ENCODE results near the gene CALD1.

CALD1 gene

DNA sequence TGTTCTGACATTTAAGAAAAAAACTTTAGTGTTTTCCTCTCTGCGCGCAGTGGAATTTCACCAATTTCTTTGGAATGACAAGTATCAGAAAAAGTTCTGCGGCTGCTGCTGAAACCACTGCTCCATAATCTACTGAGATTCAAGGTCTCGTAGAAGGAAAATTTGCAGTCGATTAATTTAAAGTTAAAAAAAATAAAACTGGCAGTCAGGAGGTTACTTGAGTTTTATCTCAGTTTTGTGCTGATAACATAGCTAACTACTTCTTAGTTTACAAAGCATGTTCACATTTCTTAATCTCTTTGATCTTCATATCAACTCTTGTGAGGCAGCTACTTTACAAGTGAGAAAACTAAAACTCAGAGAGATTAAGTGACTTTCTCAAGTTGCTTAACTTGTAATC is 18.2 kb upstream of the CALD1 start:
- TF ChIP-seq, protein P1, sequence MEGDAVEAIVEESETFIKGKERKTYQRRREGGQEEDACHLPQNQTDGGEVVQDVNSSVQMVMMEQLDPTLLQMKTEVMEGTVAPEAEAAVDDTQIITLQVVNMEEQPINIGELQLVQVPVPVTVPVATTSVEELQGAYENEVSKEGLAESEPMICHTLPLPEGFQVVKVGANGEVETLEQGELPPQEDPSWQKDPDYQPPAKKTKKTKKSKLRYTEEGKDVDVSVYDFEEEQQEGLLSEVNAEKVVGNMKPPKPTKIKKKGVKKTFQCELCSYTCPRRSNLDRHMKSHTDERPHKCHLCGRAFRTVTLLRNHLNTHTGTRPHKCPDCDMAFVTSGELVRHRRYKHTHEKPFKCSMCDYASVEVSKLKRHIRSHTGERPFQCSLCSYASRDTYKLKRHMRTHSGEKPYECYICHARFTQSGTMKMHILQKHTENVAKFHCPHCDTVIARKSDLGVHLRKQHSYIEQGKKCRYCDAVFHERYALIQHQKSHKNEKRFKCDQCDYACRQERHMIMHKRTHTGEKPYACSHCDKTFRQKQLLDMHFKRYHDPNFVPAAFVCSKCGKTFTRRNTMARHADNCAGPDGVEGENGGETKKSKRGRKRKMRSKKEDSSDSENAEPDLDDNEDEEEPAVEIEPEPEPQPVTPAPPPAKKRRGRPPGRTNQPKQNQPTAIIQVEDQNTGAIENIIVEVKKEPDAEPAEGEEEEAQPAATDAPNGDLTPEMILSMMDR (IDR thresholded peaks at IDR 0.05; ENCODE audit: insufficient read depth, missing control alignments): no peak
- no peak for DNase-seq (ENCODE audit: insufficient read length, low spot score)
- no peak for FAIRE-seq

DNA sequence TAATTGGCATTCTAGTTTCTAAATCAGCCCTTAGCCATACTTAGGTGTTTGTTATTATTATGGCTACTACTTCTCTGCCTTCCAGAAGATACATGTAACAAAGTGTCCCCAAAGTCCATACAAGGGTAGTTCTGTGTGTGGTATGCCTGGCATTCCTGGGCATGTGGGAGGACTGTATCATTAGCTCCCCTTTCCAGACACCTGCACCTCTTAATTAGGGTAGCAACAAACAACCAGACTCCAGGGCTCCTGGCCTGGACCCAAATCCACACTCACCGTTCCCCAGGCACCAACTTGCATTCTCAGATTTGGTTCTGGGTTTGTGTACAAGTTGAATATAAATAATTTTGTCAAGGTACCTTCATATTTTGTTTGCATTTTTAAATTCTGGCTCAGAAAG is 15.5 kb upstream of the CALD1 start:
- no peak for DNase-seq (ENCODE audit: insufficient read length, low spot score)
- FAIRE-seq: no peak
- TF ChIP-seq, protein P1 (IDR thresholded peaks at IDR 0.05; ENCODE audit: insufficient read depth, missing control alignments): no peak

DNA sequence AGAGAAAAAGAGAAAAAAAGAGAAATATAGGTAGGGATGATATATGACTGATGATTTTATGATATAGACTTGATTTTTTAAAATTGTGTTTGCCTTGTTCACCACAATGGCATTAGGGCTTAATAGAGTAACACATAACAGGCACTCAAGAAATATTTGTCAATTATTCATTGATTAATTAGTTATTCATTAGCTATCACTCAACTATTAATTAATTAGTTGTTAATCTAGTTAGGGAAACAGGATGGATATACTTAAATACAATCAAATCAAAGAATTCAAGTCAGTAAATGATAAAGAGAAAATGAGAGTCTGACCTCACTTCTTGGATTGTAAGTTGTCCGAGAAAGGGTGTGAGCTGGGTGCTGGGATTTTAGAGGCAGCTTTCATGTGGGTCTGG is 15.1 kb upstream of the CALD1 start:
- TF ChIP-seq, protein P1 (IDR thresholded peaks at IDR 0.05; ENCODE audit: insufficient read depth, missing control alignments): no peak
- DNase-seq (ENCODE audit: insufficient read length, low spot score): no peak
- no peak for FAIRE-seq

DNA sequence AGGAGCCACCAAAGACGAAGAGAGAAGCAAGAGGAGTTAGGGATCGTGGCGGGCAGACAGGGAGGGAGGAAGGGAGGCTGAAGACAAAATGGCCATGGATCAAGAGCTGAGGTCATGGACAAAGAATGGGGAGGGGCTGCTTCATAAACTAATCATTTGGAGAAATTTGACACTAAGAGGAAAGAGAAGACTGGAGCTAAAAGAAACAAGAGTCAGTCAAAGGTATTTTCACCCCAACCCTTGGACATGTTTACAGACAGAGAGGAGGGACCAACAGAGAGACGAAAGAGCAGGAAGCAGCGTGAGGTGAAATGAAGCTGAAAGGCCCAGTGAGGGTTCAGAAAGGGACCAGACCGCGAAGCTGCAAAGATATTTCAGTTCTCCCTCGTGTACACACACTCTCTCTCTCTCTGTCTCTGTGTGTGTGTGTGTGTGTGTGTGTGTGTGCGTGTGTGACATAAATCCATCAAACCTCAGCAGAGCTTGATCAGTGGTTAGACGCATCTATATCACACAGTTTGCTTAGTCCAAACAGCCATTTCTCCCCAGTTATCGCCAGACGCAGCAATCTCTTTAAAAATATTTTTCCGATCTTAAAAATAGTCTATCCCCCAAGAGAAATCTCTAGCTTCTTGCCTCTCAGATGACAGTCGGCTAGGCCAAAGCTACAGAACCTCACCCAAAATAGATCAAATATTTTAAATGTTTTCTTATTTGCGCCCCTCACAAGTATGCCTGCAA is 12.5 kb upstream of the CALD1 start:
- FAIRE-seq (no peak), DNase-seq (ENCODE audit: insufficient read length, low spot score) (no peak)
- TF ChIP-seq, protein P1 (IDR thresholded peaks at IDR 0.05; ENCODE audit: insufficient read depth, missing control alignments): no peak

DNA sequence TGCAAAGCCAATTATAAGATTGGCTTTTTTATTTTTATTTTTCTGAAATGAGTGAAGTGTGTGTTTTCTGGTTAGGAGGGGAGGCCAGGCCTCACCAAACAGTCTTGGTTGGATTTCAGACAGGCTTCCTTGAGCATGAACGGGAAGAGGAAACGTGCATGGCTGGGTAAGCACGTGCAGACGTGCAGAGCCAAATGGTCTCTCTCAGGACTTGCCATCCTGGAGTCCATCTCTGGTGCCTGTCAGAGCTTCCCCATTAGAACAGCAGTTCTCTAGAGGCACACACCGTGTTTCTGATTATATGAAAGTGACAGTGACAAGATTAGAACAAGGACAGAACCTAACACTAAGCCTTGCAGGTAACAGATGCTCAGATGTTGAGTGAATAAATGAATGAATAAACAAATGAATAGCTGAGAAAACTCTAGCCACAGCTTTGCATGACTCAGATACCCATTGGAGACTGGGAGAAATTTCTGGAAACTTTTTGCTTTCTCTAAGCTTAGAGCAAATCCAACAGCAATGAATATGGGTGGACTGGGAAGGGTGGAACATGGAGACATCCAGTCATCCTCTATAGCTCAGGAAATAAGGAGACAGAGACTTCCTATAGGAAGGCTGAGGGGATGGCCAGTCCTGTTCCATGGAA is 11.8 kb upstream of the CALD1 start:
- FAIRE-seq: no peak
- no peak for DNase-seq (ENCODE audit: insufficient read length, low spot score)
- TF ChIP-seq, protein P1 (IDR thresholded peaks at IDR 0.05; ENCODE audit: insufficient read depth, missing control alignments): no peak

DNA sequence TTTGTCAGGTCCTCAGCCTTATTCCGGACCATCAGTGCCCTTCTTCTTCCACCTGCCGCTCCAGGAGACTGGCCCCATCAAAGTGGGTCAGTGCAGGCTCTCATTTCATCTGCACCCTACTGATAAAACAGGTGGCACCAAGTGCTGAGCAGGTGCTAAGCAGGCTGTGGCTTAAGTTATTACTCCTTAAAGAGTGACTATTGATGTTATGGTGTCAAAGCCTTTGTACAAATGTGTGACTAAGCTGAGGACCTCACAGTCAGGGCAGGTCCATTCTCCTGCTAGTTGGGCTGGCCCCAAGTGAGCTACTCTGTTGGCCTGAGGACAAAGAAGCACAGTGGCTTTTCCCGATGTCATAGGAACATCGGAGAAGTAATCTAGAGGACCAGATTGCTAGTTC is 11.2 kb upstream of the CALD1 start:
- FAIRE-seq (no peak), DNase-seq (ENCODE audit: insufficient read length, low spot score) (no peak)
- TF ChIP-seq, protein P1 (IDR thresholded peaks at IDR 0.05; ENCODE audit: insufficient read depth, missing control alignments): no peak

DNA sequence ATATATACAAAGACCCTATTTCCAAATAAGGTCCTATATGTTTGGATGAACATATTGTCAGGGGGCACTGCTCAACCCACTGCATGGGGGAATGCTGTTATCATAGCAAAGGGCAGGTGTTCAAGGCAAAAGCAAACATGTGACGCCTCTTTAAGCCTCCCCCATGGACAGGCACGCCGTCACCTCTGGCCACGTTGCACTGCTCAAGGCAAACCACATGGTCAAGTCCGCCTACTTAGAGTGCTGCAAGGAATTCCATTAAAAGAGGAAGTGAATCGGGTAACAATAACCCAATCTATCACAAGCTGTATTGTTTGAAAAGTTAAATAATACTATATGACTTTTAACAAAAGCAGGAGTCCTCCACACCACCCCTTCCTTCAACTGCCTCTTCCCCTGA is 8.8 kb upstream of the CALD1 start:
- DNase-seq (ENCODE audit: insufficient read length, low spot score): no peak
- FAIRE-seq: no peak
- TF ChIP-seq, protein P1 (IDR thresholded peaks at IDR 0.05; ENCODE audit: insufficient read depth, missing control alignments): no peak

Measured in D721Med (cell line).